Measurements from ENCODE around the gene CDHR2.

The CDHR2 gene

GRCh38 chr5:176548967-176549444 lies at the start of gene CDHR2:
Gene CDHR2, plus strand, starts transcription at chr5:176549342. Its CDS starts 16,011 bp downstream, at chr5:176565353.
- TF ChIP-seq CTCF (conservative IDR thresholded peaks at IDR 0.05), result no peak
- no peak within 1 kb of the TSS for H3K27ac ChIP-seq

DNA sequence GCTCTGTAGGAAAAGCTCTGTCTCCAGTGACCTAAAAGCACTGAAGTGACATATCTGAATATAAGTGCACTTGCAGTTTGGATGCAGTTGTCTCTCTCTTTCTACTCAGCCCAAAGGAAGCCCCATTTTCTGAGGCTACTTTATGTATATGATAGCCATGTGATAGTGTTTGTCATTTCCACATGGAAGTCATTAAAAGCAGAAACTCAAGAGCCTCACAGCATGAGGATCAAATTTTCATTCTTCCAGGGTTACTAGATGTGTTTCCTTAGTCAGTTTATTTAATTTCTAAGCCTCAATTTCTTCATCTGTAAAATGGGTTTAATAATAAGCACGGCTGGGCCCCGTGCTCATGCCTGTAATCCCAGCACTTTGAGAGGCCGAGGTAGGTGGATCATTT lies 48.6 kb upstream of the CDHR2 start:
- no peak overlapping the region for H3K27ac ChIP-seq
- TF ChIP-seq CTCF (conservative IDR thresholded peaks at IDR 0.05), result no peak

DNA sequence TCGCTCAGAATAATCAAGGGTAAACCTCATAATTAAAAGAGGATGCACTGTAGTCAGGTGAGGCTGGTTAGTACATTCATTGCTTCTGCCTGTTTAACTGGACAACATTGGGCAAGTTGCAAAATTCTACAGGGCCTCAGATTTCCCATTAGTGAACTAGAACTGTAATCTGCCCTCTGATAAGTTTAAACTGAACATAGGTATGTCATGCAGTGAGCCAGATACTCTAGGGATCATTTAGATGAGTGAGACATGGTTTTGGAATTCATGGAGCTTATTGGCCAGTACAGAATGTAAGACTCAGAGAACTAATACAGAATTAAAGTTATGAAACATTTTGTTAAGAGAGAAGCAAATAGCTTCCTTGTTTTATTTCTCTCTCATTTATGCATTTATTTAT lies 47.8 kb upstream of the CDHR2 start:
- H3K27ac ChIP-seq, result no peak overlapping the region
- TF ChIP-seq CTCF (conservative IDR thresholded peaks at IDR 0.05), result no peak

DNA sequence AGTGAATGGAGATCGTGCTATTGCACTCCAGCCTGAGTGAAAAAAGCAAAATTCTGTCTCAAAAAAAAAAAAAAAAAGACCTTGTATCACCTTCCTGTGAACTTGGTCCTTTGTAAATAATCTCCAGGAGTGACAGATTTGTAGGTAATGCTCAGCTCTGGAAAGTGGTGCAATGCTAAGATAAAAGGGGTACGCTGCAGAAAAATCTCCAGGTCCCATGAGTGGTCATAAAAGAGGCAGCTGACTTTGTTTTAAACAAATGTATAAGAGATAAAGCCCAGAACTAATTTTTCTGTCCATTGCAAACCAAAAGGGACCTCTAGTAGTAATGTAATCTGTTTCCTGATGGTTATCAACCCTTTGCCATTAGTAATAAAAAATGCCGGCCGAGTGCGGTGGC lies 45.6 kb upstream of the CDHR2 start:
- no peak for TF ChIP-seq CTCF (conservative IDR thresholded peaks at IDR 0.05)
- no peak overlapping the region for H3K27ac ChIP-seq

- TF ChIP-seq CTCF (conservative IDR thresholded peaks at IDR 0.05), result no peak
- no peak overlapping the region for H3K27ac ChIP-seq
Measured at GRCh38 chr5:176507911-176508310, 41.2 kb upstream of the CDHR2 start.

GRCh38 chr5:176508603-176509002 lies 40.5 kb upstream of the CDHR2 start:
- H3K27ac ChIP-seq, result no peak overlapping the region
- TF ChIP-seq CTCF (conservative IDR thresholded peaks at IDR 0.05), result no peak

- no peak for TF ChIP-seq CTCF (conservative IDR thresholded peaks at IDR 0.05)
- peak overlapping the region; percentile 27; the same call in 1 of the 2 replicates for H3K27ac ChIP-seq
Measured at GRCh38 chr5:176513788-176514187, 35.4 kb upstream of the CDHR2 start.

Data from VCaP (cell line).